Caco-2 (cell line): ENCODE data around the gene TACC2. TPM values are rescaled to one million over a fixed set of nuclear protein-coding genes. Genes with fewer than 3 reads are reported as not detected.

Experiments used
- BruUV-seq: library from RNA; stranded (reverse); fragments of 400-500 nt; replicated peaks from 2 replicates; lab custom pipeline; 2021; lab: Mats Ljungman, UMichigan
- CTCF ChIA-PET: fragments of 300-600 bp; sonication (Branson Sonifier 250); formaldehyde crosslinking; loops from one replicate; lab custom pipeline; 2022; ENCODE audit warnings: antibody characterized with exemption; lab: Charles Lee
- POLR2A ChIA-PET: fragments of 300-600 bp; sonication (Branson Sonifier 250); formaldehyde crosslinking; loops from one replicate; lab custom pipeline; 2022; ENCODE audit warnings: antibody characterized with exemption; lab: Charles Lee
- DNase-seq, 2 experiments: peaks; one replicate each; pipeline versions ENCODE4 v3.0.0 to v3.0.0-alpha.2; 2020 to 2022
- H3K27me3 ChIP-seq: replicated peaks from 2 replicates; pipeline ENCODE4 v1.6.0; 2011; ENCODE audit warnings: low read length; ENCODE audit not compliant: control insufficient read depth, insufficient read depth
- H3K36me3 ChIP-seq: 2 replicates; pipeline ENCODE4 v1.5.1; 2011; ENCODE audit warnings: low read length; ENCODE audit not compliant: control insufficient read depth, insufficient read depth
- H3K4me1 ChIP-seq: fragments of 250-450 bp; sonication (Bioruptor Pico); 2 replicates; pipeline ENCODE4 v1.5.1; 2020; ENCODE audit warnings: mild to moderate bottlenecking
- H3K4me3 ChIP-seq: 2 replicates; pipeline ENCODE4 v1.5.1; 2011; ENCODE audit warnings: low read depth, mild to moderate bottlenecking, control low read depth, low read length
- H3K9me3 ChIP-seq: fragments of 250-450 bp; sonication (Bioruptor Pico); 2 replicates; pipeline ENCODE4 v1.5.1; 2020; ENCODE audit warnings: mild to moderate bottlenecking, moderate library complexity
- H3K27ac Mint-ChIP-seq: one replicate; pipeline ENCODE4 v1.8.0; 2022; ENCODE audit warnings: mixed read lengths; ENCODE audit not compliant: unreplicated experiment
- H3K27me3 Mint-ChIP-seq: one replicate; pipeline ENCODE4 v1.8.0; 2022; ENCODE audit warnings: mixed read lengths; ENCODE audit not compliant: insufficient read depth, unreplicated experiment
- H3K36me3 Mint-ChIP-seq: one replicate; pipeline ENCODE4 v1.8.0; 2022; ENCODE audit warnings: mild to moderate bottlenecking, mixed read lengths; ENCODE audit not compliant: insufficient read depth, unreplicated experiment
- H3K4me1 Mint-ChIP-seq: one replicate; pipeline ENCODE4 v1.8.0; 2022; ENCODE audit warnings: low read depth, mixed read lengths; ENCODE audit not compliant: unreplicated experiment
- H3K4me3 Mint-ChIP-seq: one replicate; pipeline ENCODE4 v1.8.0; 2022; ENCODE audit warnings: mild to moderate bottlenecking, moderate library complexity, mixed read lengths; ENCODE audit not compliant: unreplicated experiment
- H3K9me3 Mint-ChIP-seq: one replicate; pipeline ENCODE4 v1.8.0; 2022; ENCODE audit warnings: mixed read lengths; ENCODE audit not compliant: unreplicated experiment
- intact Hi-C: fragments of 100-400 bp; cut with micrococcal nuclease; formaldehyde crosslinking; loops from one replicate; pipeline ENCODE4 v1.10.0; 2022; ENCODE audit not compliant: unreplicated experiment
- total RNA-seq: library from RNA; stranded (reverse); gene quantifications from 2 replicates; pipeline ENCODE4 v1.2.3, GENCODE V29; 2022
- TF ChIP-seq, protein P1 (sequence below), 2 experiments: fragments of 200-600 bp in 1 of 2; IDR thresholded peaks; 1 replicate in 1 of 2; 2 replicates in 1 of 2; pipeline versions ENCODE4 v1.5.1 to v1.8.0; 2011 to 2022; ENCODE audit warnings: antibody characterized with exemption in 1 of 2, control low read depth in 1 of 2, inconsistent platforms in 1 of 2, low read depth in 1 of 2, low read length in 1 of 2, mild to moderate bottlenecking in 1 of 2, moderate library complexity in 1 of 2; ENCODE audit not compliant: insufficient read depth in 1 of 2, severe bottlenecking in 1 of 2, unreplicated experiment in 1 of 2

TACC2 gene
- total RNA-seq, 1 experiment from 2014 or later: 117 TPM

DNA sequence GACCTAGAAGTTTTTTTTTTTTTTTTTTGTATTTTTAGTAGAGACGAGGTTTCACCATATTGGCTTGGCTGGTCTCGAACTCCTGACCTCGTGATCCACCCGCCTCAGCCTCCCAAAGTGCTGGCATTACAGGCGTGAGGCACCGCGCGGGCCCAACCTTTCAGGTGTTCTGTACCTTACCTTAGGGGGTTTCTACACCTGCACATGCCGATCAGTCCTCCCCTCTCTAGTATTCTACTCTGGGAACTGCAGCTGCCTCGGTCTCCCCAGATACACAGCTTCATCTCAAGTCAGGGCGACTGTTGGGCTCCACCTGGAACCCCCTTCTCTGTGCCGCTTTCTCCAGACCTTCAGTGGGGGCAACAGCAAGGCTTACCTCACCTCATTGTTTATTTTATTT is 79.9 kb downstream of the TACC2 start:
- Mint-ChIP-seq H3K4me1 (no peaks in the 10 kb centered on the region), H3K9me3 (no peaks in the 10 kb centered on the region), H3K27me3 (no peaks in the 10 kb centered on the region), H3K36me3 (no peaks in the 10 kb centered on the region), H3K4me3 (no peak overlapping the region), H3K27ac (no peak overlapping the region)
- Histone ChIP-seq H3K4me3 (no peak overlapping the region), H3K9me3 (no peaks in the 10 kb centered on the region), H3K27me3 (no peaks in the 10 kb centered on the region; the same call in 1 of the 2 replicates), H3K4me1 (no peaks in the 10 kb centered on the region), H3K36me3 (no peaks in the 10 kb centered on the region)
- no TSS peak for BruUV-seq
- CTCF ChIA-PET: no interaction called here
- intact Hi-C loops: no loop called here
- POLR2A ChIA-PET: no interaction called here
- no peak for DNase-seq
- TF ChIP-seq, protein P1, sequence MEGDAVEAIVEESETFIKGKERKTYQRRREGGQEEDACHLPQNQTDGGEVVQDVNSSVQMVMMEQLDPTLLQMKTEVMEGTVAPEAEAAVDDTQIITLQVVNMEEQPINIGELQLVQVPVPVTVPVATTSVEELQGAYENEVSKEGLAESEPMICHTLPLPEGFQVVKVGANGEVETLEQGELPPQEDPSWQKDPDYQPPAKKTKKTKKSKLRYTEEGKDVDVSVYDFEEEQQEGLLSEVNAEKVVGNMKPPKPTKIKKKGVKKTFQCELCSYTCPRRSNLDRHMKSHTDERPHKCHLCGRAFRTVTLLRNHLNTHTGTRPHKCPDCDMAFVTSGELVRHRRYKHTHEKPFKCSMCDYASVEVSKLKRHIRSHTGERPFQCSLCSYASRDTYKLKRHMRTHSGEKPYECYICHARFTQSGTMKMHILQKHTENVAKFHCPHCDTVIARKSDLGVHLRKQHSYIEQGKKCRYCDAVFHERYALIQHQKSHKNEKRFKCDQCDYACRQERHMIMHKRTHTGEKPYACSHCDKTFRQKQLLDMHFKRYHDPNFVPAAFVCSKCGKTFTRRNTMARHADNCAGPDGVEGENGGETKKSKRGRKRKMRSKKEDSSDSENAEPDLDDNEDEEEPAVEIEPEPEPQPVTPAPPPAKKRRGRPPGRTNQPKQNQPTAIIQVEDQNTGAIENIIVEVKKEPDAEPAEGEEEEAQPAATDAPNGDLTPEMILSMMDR (IDR thresholded peaks at IDR 0.05; ENCODE audit: insufficient read depth in 1 of 2, low read depth in 1 of 2, low read length in 1 of 2, severe bottlenecking in 1 of 2, unreplicated experiment in 1 of 2): no peak

DNA sequence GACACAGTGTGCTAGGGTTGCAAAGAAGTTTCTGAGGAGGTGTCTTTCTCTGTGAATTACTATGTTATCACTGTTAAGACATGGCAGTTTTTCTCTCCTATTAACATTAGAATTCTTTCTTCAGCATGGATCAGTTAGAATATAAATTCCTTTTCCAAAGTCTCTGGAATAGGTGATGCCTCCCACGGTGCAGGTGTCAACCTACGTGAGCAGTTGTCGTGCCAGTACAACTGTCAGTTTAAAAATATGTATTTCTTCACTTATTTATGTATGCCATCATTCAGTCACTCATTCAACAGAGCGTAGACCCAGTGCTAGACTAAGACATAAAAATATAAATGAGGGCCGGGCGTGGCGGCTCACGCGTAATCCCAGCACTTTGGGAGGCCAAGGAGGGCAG is 83.5 kb downstream of the TACC2 start:
- Histone ChIP-seq H3K36me3 (no peaks in the 10 kb centered on the region), H3K9me3 (no peaks in the 10 kb centered on the region), H3K27me3 (no peaks in the 10 kb centered on the region; the same call in 1 of the 2 replicates), H3K4me3 (no peak overlapping the region), H3K4me1 (no peaks in the 10 kb centered on the region)
- no TSS peak for BruUV-seq
- Mint-ChIP-seq H3K4me3 (no peak overlapping the region), H3K4me1 (no peaks in the 10 kb centered on the region), H3K27me3 (no peaks in the 10 kb centered on the region), H3K27ac (no peak overlapping the region), H3K36me3 (no peaks in the 10 kb centered on the region), H3K9me3 (no peaks in the 10 kb centered on the region)
- TF ChIP-seq, protein P1 (IDR thresholded peaks at IDR 0.05; ENCODE audit: insufficient read depth in 1 of 2, low read depth in 1 of 2, low read length in 1 of 2, severe bottlenecking in 1 of 2, unreplicated experiment in 1 of 2): no peak
- DNase-seq: no peak
- CTCF ChIA-PET: no interaction called here
- POLR2A ChIA-PET: interaction anchor here (0.6 kb wide), 1 partner anchor 79 kb away, joined by 3 read pairs; no protein-coding TSS in a partner anchor
- intact Hi-C loops: no loop called here

DNA sequence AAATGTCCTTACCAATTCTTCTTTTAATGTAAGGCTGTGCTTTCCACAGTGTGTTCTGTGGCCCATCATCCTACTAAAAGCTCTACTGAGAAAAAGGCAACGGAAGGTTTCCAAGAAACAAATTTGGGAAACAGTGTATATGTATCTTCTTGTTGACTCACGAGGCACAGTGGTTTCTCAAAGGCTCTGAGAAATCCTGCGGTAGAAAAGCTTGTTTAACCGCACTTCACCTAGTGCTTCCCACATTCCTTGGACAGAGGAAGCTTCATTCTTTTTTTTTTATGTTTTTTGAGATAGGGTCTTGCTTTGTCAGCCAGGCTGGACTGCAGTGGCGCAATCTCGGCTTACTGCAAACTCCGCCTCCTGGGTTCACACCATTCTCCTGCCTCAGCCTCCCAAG is 84.5 kb downstream of the TACC2 start:
- no TSS peak for BruUV-seq
- no peak overlapping the region for H3K4me3 Mint-ChIP-seq
- ChIA-PET CTCF (no interaction called here), POLR2A (no interaction called here)
- H3K4me1 Mint-ChIP-seq: no peaks in the 10 kb centered on the region
- TF ChIP-seq, protein P1 (IDR thresholded peaks at IDR 0.05; ENCODE audit: insufficient read depth in 1 of 2, low read depth in 1 of 2, low read length in 1 of 2, severe bottlenecking in 1 of 2, unreplicated experiment in 1 of 2): no peak
- H3K4me3 ChIP-seq: no peak overlapping the region
- no peaks in the 10 kb centered on the region for H3K9me3 ChIP-seq
- no peaks in the 10 kb centered on the region for H3K4me1 ChIP-seq
- intact Hi-C loops: no loop called here
- no peaks in the 10 kb centered on the region for H3K36me3 ChIP-seq
- no peaks in the 10 kb centered on the region for H3K9me3 Mint-ChIP-seq
- H3K27me3 Mint-ChIP-seq: no peaks in the 10 kb centered on the region
- no peaks in the 10 kb centered on the region for H3K36me3 Mint-ChIP-seq
- no peaks in the 10 kb centered on the region; the same call in 1 of the 2 replicates for H3K27me3 ChIP-seq
- no peak for DNase-seq
- no peak overlapping the region for H3K27ac Mint-ChIP-seq
